GM12878 (cell line): Measurements from ENCODE around the gene KRTAP10-10. TPM values are rescaled to one million over a fixed set of nuclear protein-coding genes. Genes with fewer than 3 reads are reported as not detected.

Experiments used
- ATAC-seq: fragments of 200-7000 bp; cut with Tn5 transposase; 3 replicates; pipeline ENCODE4 v1.9.1; 2020; ENCODE audit warnings: mild to moderate bottlenecking, moderate library complexity
- BruUV-seq: library from RNA; stranded (reverse); fragments of 400-500 nt; replicated peaks from 2 replicates; lab custom pipeline; 2021; lab: Mats Ljungman, UMichigan
- CTCF ChIA-PET: fragments of 300-600 bp; sonication (Branson Sonifier 250); formaldehyde crosslinking; extraction: SDS; loops from one replicate; lab custom pipeline; 2021; ENCODE audit warnings: inconsistent platforms; lab: Yijun Ruan, JAX
- POLR2A ChIA-PET: fragments of 350-600 bp; formaldehyde crosslinking; extraction: SDS; loops from one replicate; lab custom pipeline; 2021; ENCODE audit warnings: inconsistent platforms; lab: Charles Lee
- RAD21 ChIA-PET: fragments of 300-600 bp; sonication (Branson Sonifier 250); formaldehyde crosslinking; loops from one replicate; lab custom pipeline; 2023; ENCODE audit warnings: antibody characterized with exemption; ENCODE audit not compliant: unreplicated experiment; lab: Charles Lee
- SMC1A ChIA-PET: fragments of 300-600 bp; sonication (Branson Sonifier 250); formaldehyde crosslinking; loops from one replicate; lab custom pipeline; 2023; ENCODE audit not compliant: unreplicated experiment, uncharacterized antibody; lab: Charles Lee
- DNase-seq: peaks from one replicate; pipeline ENCODE4 v3.0.0-alpha.2; 2011; ENCODE audit warnings: low read depth, low spot score
- FAIRE-seq: peaks from 3 replicates; lab custom pipeline; 2011; peaks lifted over from hg19 to GRCh38; lab: Jason Lieb, UNC
- H2AFZ ChIP-seq: 2 replicates; pipeline ENCODE4 v1.6.0; 2011; ENCODE audit warnings: low read depth, low read length, control low read depth; ENCODE audit not compliant: control insufficient read depth
- H3K27ac ChIP-seq: 2 replicates; pipeline ENCODE4 v1.5.1; 2011; ENCODE audit warnings: control low read depth; ENCODE audit not compliant: control insufficient read depth, insufficient read depth
- H3K27me3 ChIP-seq, 2 experiments: replicated peaks in 1 of 2; 2 replicates each; pipeline versions ENCODE4 v1.6.0 to v1.6.1; 2011; ENCODE audit warnings: low read length in 1 of 2; ENCODE audit not compliant: control insufficient read depth in 2 of 2, insufficient read depth in 2 of 2
- H3K36me3 ChIP-seq, 2 experiments: 2 replicates each; pipeline ENCODE4 v1.5.1; 2011; ENCODE audit warnings: low read length in 1 of 2; ENCODE audit not compliant: control insufficient read depth in 2 of 2, insufficient read depth in 2 of 2
- H3K4me1 ChIP-seq: 2 replicates; pipeline ENCODE4 v1.6.1; 2011; ENCODE audit warnings: mild to moderate bottlenecking, low read length, moderate library complexity, mixed read lengths; ENCODE audit not compliant: control insufficient read depth, insufficient read depth
- H3K4me2 ChIP-seq: 2 replicates; pipeline ENCODE4 v1.6.0; 2011; ENCODE audit warnings: control low read depth; ENCODE audit not compliant: control insufficient read depth, insufficient read depth
- H3K4me3 ChIP-seq: fragments of 200-600 bp; sonication (generic); 2 replicates; pipeline ENCODE4 v1.5.1; 2016
- H3K79me2 ChIP-seq: 2 replicates; pipeline ENCODE4 v1.6.0; 2011; ENCODE audit warnings: low read length; ENCODE audit not compliant: control insufficient read depth, insufficient read depth
- H3K9ac ChIP-seq: 2 replicates; pipeline ENCODE4 v1.8.0; 2011; ENCODE audit warnings: low read length, control low read depth, mixed read lengths; ENCODE audit not compliant: control insufficient read depth, insufficient read depth
- H3K9me3 ChIP-seq: replicated peaks from 3 replicates; pipeline ENCODE4 v1.5.1; 2011; ENCODE audit warnings: mild to moderate bottlenecking, low read length; ENCODE audit not compliant: control insufficient read depth, insufficient read depth
- H4K20me1 ChIP-seq: 2 replicates; pipeline ENCODE4 v1.6.0; 2011; ENCODE audit not compliant: control insufficient read depth, insufficient read depth
- EGR1 ChIP-seq, 2 experiments: IDR thresholded peaks; 1 replicate in 1 of 2; 2 replicates in 1 of 2; pipeline ENCODE4 v1.6.1; 2011 to 2012; ENCODE audit warnings: low read depth in 2 of 2, low read length in 2 of 2, borderline replicate concordance in 1 of 2, mild to moderate bottlenecking in 1 of 2, moderate library complexity in 1 of 2
- EP300 ChIP-seq, 2 experiments: fragments of 150-350 bp in 1 of 2; IDR thresholded peaks; 2 replicates each; pipeline ENCODE4 v1.6.1; 2011 to 2012; ENCODE audit warnings: low read depth in 2 of 2, low read length in 2 of 2, borderline replicate concordance in 1 of 2, improper control_type of control experiment in 1 of 2, inconsistent platforms in 1 of 2; ENCODE audit not compliant: control insufficient read depth in 1 of 2
- ETV6 ChIP-seq, 2 experiments: fragments of 450-650 bp in 1 of 2; IDR thresholded peaks in 1 of 2; conservative IDR thresholded peaks in 1 of 2; 2 replicates each; pipeline ENCODE4 v1.6.1; 2014; ENCODE audit warnings: antibody characterized with exemption in 1 of 2, borderline replicate concordance in 1 of 2, low read depth in 1 of 2, mild to moderate bottlenecking in 1 of 2, moderate library complexity in 1 of 2
- IKZF1 ChIP-seq: fragments of 450-650 bp; conservative IDR thresholded peaks from 2 replicates; pipeline ENCODE4 v1.6.1; 2017; ENCODE audit warnings: antibody characterized with exemption, mild to moderate bottlenecking
- IKZF2 ChIP-seq, 2 experiments: fragments of 450-650 bp; IDR thresholded peaks; 2 replicates each; pipeline ENCODE4 v1.6.1; 2017; ENCODE audit warnings: mild to moderate bottlenecking in 2 of 2, moderate library complexity in 2 of 2
- MYB ChIP-seq: fragments of 150-350 bp; IDR thresholded peaks from 2 replicates; pipeline ENCODE4 v1.6.1; 2014; ENCODE audit warnings: mild to moderate bottlenecking, low read depth, low read length, borderline replicate concordance
- NBN ChIP-seq: fragments of 450-650 bp; IDR thresholded peaks from 2 replicates; pipeline ENCODE4 v1.6.1; 2016
- POU2F2 ChIP-seq: IDR thresholded peaks from 3 replicates; pipeline ENCODE4 v1.6.1; 2011; ENCODE audit warnings: low read depth, mild to moderate bottlenecking, low read length, borderline replicate concordance
- RB1 ChIP-seq: fragments of 450-650 bp; formaldehyde crosslinking; IDR thresholded peaks from 2 replicates; pipeline ENCODE4 v1.6.1; 2017; ENCODE audit warnings: mild to moderate bottlenecking, borderline replicate concordance
- SIX5 ChIP-seq: IDR thresholded peaks from 2 replicates; pipeline ENCODE4 v1.6.1; 2011; ENCODE audit warnings: mild to moderate bottlenecking, low read depth, low read length, moderate library complexity; ENCODE audit not compliant: severe bottlenecking
- TCF7 ChIP-seq: IDR thresholded peaks from 2 replicates; pipeline ENCODE4 v1.6.1; 2014; ENCODE audit warnings: antibody characterized with exemption, borderline replicate concordance
- ZNF622 ChIP-seq: fragments of 450-650 bp; IDR thresholded peaks from 2 replicates; pipeline ENCODE4 v1.6.1; 2017; ENCODE audit warnings: mild to moderate bottlenecking, inconsistent platforms
- WGBS: methylation state at CpG from one replicate; pipeline ENCODE4 v1.1.6; 2016; ENCODE audit warnings: low lambda C conversion rate; ENCODE audit not compliant: insufficient replicate concordance, insufficient coverage; ENCODE audit errors: missing lambda C conversion rate; 5-methylcytosine and 5-hydroxymethylcytosine counted together
- in situ Hi-C: fragments of 300-500 bp; cut with MboI; formaldehyde crosslinking; loops from 9 replicates; pipeline ENCODE4 v1.14.3; 2018; ENCODE audit warnings: mixed read lengths
- intact Hi-C: fragments of 100-400 bp; cut with micrococcal nuclease; formaldehyde crosslinking; loops from one replicate; pipeline ENCODE4 v1.14.2; 2022; ENCODE audit not compliant: unreplicated experiment
- polyA plus RNA-seq, 11 experiments: library from polyadenylated mRNA; depleted of rRNA in 4 of 11; unstranded in 6 of 11; stranded (reverse) in 5 of 11; fragments of >200 nt; fragmentation: Nextera tagmentation in 4 of 11; fragmentation: Illumina TruSeq in 1 of 11; extraction: Ambion mirVana in 4 of 11; extraction: Trizol in 1 of 11; gene quantifications; 1 replicate in 1 of 11; 2 replicates in 10 of 11; pipeline versions ENCODE4 v1.2.1 to v1.2.3, GENCODE V29; 2011 to 2016; ENCODE audit warnings: inconsistent platforms in 2 of 11, missing spikeins in 2 of 11, low read depth in 1 of 11
- total RNA-seq, 4 experiments: library from RNA; depleted of rRNA in 3 of 4; stranded (reverse); fragments of >200 nt in 3 of 4; fragmentation: Illumina TruSeq in 1 of 4; extraction: Trizol in 1 of 4; gene quantifications; 2 replicates each; pipeline versions ENCODE4 v1.2.1 to v1.2.3, GENCODE V29; 2013 to 2021
- TF ChIP-seq, protein P1 (sequence below): IDR thresholded peaks from 2 replicates; pipeline ENCODE4 v1.6.1; 2012; ENCODE audit warnings: mild to moderate bottlenecking, low read depth, low read length
- TF ChIP-seq, protein P2 (sequence below): fragments of 150-350 bp; IDR thresholded peaks from 2 replicates; pipeline ENCODE4 v1.6.1; 2016; ENCODE audit warnings: low read depth, low read length

Gene KRTAP10-10
- total and polyA plus RNA-seq, 10 of the 15 experiments (the other 5 are each of a cell fraction or from before 2014, with no cell fraction given) = not detected

DNA sequence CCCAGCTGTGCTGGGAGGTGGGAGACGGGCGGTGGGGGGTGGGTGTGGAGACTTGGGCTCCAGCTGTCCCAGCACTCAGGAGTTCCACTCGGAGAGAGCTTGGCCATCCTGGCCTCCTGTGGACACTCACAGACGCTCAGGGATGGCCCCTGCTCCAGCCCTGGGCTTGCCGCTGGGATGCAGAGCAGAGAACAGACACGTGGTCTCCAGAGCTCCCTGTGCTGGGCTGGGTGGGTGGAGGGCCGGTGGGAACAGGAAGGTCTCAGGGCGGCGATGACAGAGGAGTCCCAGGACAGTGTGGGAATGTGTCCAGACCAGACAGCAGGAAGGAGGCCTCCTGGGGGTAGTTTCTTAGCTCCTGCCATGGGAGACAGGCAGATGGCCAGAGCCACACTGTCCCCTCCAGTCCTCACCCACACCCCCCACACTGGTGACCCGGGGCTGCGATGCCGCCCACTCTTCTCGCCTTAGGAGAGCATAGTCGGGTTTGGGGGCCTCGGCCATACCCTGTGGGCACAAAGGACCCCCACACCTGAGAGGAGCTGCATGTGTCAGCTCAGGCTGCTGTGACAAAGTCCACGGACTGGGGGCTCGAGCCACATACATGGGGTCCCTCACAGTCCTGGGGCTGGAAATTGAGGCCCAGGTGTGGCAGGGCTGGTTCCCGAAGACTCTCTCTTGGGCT lies 8.3 kb upstream of the KRTAP10-10 start:
- DNase-seq = no peak
- H2AFZ ChIP-seq = no peak overlapping the region
- CTCF ChIA-PET = no interaction called here
- no peak for ATAC-seq
- BruUV-seq = no TSS peak
- in situ Hi-C loops (no loop called here), intact Hi-C loops (no loop called here)
- no peak overlapping the region for H3K4me2 ChIP-seq
- no peaks in the 10 kb centered on the region for H4K20me1 ChIP-seq
- SMC1A ChIA-PET = no interaction called here
- H3K27ac ChIP-seq = no peak overlapping the region
- H3K4me1 ChIP-seq = no peaks in the 10 kb centered on the region
- 50% methylated on average over 15 of the region's 18 CpGs for WGBS
- H3K27me3 ChIP-seq = no peaks in the 10 kb centered on the region
- H3K9me3 ChIP-seq = peaks cover 9% of the 10 kb centered on the region; the same call in 1 of the 3 replicates
- TF ChIP-seq IKZF2 (IDR thresholded peaks at IDR 0.05) (no peak), EGR1 (IDR thresholded peaks at IDR 0.05; ENCODE audit: borderline replicate concordance in 1 of 2, low read depth in 2 of 2, low read length in 2 of 2) (no peak), TCF7 (no peak), EP300 (IDR thresholded peaks at IDR 0.05; ENCODE audit: borderline replicate concordance in 1 of 2, control insufficient read depth in 1 of 2, low read depth in 2 of 2, low read length in 2 of 2) (no peak), IKZF1 (no peak), NBN (no peak), RB1 (no peak), MYB (no peak), SIX5 (no peak), POU2F2 (no peak), ZNF622 (no peak), ETV6 (conservative IDR thresholded peaks at IDR 0.05 in 1 of 2, IDR thresholded peaks at IDR 0.05 in 1 of 2; ENCODE audit: borderline replicate concordance in 1 of 2, low read depth in 1 of 2) (no peak)
- TF ChIP-seq, protein P1, sequence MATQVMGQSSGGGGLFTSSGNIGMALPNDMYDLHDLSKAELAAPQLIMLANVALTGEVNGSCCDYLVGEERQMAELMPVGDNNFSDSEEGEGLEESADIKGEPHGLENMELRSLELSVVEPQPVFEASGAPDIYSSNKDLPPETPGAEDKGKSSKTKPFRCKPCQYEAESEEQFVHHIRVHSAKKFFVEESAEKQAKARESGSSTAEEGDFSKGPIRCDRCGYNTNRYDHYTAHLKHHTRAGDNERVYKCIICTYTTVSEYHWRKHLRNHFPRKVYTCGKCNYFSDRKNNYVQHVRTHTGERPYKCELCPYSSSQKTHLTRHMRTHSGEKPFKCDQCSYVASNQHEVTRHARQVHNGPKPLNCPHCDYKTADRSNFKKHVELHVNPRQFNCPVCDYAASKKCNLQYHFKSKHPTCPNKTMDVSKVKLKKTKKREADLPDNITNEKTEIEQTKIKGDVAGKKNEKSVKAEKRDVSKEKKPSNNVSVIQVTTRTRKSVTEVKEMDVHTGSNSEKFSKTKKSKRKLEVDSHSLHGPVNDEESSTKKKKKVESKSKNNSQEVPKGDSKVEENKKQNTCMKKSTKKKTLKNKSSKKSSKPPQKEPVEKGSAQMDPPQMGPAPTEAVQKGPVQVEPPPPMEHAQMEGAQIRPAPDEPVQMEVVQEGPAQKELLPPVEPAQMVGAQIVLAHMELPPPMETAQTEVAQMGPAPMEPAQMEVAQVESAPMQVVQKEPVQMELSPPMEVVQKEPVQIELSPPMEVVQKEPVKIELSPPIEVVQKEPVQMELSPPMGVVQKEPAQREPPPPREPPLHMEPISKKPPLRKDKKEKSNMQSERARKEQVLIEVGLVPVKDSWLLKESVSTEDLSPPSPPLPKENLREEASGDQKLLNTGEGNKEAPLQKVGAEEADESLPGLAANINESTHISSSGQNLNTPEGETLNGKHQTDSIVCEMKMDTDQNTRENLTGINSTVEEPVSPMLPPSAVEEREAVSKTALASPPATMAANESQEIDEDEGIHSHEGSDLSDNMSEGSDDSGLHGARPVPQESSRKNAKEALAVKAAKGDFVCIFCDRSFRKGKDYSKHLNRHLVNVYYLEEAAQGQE = no peak
- TF ChIP-seq, protein P2, sequence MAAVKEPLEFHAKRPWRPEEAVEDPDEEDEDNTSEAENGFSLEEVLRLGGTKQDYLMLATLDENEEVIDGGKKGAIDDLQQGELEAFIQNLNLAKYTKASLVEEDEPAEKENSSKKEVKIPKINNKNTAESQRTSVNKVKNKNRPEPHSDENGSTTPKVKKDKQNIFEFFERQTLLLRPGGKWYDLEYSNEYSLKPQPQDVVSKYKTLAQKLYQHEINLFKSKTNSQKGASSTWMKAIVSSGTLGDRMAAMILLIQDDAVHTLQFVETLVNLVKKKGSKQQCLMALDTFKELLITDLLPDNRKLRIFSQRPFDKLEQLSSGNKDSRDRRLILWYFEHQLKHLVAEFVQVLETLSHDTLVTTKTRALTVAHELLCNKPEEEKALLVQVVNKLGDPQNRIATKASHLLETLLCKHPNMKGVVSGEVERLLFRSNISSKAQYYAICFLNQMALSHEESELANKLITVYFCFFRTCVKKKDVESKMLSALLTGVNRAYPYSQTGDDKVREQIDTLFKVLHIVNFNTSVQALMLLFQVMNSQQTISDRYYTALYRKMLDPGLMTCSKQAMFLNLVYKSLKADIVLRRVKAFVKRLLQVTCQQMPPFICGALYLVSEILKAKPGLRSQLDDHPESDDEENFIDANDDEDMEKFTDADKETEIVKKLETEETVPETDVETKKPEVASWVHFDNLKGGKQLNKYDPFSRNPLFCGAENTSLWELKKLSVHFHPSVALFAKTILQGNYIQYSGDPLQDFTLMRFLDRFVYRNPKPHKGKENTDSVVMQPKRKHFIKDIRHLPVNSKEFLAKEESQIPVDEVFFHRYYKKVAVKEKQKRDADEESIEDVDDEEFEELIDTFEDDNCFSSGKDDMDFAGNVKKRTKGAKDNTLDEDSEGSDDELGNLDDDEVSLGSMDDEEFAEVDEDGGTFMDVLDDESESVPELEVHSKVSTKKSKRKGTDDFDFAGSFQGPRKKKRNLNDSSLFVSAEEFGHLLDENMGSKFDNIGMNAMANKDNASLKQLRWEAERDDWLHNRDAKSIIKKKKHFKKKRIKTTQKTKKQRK = no peak
- no peak for FAIRE-seq
- H3K4me3 ChIP-seq = no peak overlapping the region
- H3K9ac ChIP-seq = no peak overlapping the region
- no peaks in the 10 kb centered on the region for H3K36me3 ChIP-seq
- RAD21 ChIA-PET = no interaction called here
- POLR2A ChIA-PET = no interaction called here
- no peaks in the 10 kb centered on the region for H3K79me2 ChIP-seq
